ENCODE data around the gene METTL24.

The METTL24 gene

GRCh38 chr6:110334423-110335180, 23.5 kb downstream of the METTL24 start:
- no peak for DNase-seq

GRCh38 chr6:110332281-110332680, 25.9 kb downstream of the METTL24 start:
- peak; percentile 32 for DNase-seq

DNA sequence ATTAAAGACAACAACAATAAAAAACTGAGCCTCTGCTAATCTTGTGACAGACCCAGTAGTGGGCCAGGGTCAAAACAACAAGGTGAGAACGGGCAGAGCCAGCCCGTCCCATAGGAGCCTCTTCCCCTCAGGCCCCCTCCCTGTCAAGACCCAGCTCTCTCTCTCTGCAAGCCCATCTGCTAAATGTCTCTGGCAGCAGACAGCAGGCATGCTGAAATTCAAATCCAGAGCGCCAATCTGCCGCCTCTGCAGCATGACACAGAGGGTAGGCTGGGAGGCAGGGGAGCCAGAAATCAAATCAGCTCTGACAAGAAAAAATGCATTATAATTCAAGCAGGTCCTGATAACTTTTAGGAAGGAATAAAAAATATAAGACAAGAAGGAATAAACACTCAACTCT, 26.3 kb downstream of the METTL24 start:
- DNase-seq = peak; percentile 94

DNA sequence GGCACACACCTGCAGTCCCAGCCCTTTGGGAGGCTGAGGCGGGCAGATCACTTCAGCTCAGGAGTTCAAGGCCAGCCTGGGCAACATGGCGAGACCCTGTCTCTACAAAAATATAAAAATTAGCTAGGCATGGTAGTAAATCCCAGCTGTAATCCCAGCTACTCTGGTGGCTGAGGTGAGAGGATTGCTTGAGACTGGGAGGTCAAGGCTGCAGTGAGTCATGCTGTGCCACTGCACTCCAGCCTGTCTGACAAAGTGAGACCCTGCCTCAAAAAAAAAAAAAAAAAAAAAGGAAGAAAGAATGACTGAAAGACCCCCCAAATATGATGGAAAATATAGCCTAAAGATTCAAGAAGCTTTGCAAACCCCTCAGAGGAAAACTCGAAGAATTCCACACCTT, 26.8 kb downstream of the METTL24 start:
- DNase-seq = peak; percentile 47

DNA sequence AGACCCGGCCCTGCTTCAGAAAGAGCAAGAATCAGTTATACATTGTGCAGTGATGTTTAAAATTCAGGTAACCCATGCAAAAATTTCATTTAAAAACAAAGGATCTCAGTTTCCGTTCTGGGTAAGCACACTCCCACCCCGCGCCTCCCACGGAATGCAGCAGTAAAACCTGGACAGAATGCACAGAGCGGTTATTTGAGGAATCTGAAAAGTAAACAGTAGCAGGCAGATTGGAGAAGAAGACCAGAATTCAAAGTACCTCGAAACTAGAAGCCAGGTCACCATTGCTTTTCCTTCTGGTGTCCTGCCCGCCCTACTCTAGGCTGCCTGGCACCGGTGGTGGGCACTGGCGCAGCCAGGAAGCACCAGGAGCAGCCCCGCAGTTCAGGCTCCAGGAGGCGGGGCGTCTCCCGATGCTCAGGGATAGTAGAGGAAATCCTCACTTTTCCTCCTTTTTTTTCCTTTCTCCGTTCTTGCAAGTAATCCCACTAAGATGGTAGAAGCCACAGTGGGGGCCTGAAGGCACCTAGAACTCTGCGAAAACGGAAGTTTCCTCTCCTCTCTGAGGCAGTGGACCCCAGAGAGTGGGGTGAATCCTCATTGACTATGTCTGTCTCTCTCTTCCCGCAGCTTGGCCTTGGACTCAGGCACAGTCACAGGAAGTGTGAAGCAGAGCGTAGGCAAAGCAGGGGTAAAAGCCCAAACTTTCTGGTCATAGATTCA, 28.3 kb downstream of the METTL24 start:
- DNase-seq = no peak

DNA sequence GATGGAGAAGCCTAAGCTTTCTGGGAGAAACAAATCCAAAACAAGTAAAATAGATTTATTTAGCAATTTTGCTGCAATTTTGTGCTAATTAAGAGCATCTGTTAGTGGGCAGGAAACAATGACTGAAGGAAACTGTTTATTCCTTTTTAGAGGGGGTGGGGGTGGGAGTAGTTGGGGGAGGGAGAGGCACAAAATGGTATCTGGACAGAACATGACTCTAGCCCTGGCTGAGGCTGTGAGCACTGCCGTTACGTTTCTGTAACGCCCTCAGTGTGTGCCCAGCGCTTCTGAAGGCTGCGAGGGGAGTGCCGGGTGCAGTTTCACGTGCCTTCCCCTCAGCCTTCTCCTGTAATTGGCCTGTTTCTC, 28.8 kb downstream of the METTL24 start:
- DNase-seq = no peak

GRCh38 chr6:110328259-110328658, 29.9 kb downstream of the METTL24 start:
- DNase-seq = no peak

DNA sequence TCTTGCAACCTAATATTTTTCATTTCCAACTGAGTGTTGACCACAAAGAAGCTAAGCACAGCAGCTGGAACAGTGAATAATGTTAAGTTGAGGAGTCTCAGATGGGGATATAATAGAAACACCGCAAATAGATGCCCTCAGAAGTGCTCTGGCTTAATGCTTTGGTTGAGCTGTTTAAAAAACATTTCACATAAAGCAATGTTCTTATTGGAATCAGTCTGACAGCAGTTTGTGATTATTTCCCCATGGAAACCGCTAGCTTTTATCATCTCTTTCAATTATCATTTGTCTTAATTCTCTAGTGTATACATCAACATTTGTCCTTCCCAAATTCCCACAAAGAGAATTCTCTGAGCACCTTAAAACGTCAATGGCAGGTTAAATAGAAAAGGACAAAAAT, 30.8 kb downstream of the METTL24 start:
- no peak for DNase-seq

DNA sequence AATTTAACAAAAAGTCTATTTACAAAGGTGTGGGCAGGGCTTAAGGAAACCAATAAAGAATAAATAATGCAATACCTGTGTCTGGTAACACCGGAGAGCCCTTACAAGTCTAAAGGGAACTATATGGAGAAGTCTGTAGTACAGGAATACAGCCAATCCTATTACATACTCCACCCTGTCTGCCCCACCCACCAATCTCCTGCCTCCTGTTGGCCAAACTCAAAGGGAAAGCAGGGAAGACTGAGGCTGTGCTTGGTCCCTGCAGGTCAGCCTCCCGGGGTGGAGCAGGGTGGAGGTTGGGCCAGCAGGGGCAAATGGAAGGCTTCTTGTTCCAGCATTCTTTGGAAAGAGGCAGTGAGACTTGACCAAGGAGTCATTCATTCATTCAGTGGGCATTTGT, 31.5 kb downstream of the METTL24 start:
- DNase-seq = no peak

DNA sequence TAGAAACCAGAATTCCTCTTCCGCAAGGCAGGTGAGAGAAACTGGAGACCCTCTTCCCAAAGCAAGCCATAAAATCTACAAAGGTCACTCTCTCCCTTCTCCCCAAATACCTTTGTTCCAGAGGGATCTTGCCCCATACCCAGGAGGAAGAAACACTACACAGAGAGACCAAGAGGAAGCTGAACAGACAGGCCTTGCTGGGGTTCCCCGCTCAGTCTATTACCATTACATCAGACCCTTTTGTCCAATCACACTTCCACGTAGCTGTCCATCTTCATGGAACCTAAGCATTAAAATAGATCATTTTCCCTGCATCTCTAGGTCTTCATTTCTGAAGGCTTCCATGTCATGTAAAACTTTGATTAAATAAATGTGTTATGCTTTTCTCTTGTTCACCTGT, 32.1 kb downstream of the METTL24 start:
- DNase-seq = no peak

GRCh38 chr6:110325197-110325596, 33.0 kb downstream of the METTL24 start:
- no peak for DNase-seq

DNA sequence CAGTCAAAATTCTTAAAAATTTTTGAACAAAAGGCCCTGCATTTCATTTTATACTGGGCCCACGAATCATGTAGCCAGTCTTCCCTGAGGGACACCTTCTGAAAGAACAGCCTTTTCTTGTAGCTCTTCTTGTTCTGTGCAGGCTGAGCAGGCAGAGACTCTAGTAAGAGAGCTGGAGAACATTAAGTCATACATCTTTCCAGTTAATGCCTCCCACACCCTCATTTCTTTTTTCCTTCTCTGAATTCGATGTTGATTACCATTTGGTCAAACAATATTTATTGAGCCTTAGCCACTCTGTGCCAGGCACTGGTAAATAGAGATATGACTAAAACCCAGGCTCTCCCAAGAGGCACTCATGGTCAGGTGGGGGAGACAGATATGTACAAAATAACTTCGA, 33.6 kb downstream of the METTL24 start:
- DNase-seq = no peak

DNA sequence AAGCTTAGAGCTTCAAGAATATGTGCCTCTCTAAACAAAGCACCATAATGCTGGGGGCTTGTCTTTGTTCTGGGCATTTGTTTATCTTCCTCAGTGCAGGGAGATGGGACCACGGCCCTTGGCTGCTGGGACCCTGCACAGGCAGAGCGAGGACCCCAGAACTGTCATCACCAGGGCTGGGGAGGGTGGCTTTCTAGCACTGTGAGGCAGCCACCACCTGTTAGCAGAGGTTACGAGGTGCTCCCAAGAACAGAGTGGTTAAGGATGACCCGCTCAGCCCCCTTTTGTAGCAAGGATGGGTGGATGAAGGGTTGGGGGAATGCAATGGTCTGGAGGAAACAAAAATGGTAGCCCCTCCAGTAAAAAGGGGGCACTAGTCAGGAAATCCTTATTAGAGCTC, 34.9 kb downstream of the METTL24 start:
- no peak for DNase-seq

DNA sequence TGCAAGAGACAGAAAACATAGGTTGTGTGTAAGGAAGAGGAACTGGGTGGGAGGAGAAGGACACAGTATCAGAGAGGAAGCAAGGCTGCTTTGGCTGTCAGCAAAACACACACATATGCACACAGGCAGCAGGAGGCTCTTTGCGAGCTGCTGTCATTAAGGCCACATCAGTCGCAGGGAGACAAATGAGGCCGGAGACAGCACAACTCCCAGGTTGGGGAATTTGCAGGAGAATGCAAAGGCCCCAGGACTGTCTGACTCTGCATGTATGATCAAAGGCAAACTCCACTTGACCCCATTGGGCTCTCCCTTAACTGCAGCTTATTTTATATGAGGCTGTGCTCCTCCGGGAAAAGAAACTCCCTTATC, 35.3 kb downstream of the METTL24 start:
- no peak for DNase-seq

DNA sequence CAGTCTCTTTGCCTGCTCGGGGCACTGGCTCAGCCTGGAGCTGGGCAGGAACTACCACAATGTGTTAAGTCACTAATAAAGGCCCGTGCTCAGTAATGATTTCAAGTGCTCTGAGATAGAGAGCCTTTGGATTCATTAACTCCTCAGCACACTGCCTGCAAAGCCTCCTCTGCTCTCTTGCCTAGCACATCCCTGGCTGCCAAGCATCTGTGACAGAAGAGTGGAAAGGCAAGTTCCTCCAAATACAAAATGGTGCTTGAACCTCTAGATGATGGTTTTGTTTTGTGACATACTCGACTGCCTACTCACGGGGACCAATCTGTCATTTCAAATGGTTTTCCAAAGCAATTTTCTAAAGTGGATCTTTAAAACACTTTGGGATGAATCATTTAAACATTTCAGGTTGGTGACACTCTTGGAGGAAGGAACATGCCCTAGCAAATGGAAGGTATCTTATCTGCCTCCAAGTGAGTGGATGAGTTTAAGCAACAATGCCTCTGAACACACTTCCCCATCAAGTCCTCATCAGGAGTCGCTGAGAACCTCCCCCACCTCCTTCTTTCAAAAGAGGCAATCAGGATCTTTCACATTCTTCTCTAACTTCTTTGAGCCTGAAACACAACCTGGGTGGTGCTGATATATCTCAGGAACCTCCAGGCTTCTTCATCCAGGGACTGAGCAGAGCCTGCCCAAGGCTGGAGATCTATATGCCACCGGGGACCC, 35.8 kb downstream of the METTL24 start:
- no peak for DNase-seq

DNA sequence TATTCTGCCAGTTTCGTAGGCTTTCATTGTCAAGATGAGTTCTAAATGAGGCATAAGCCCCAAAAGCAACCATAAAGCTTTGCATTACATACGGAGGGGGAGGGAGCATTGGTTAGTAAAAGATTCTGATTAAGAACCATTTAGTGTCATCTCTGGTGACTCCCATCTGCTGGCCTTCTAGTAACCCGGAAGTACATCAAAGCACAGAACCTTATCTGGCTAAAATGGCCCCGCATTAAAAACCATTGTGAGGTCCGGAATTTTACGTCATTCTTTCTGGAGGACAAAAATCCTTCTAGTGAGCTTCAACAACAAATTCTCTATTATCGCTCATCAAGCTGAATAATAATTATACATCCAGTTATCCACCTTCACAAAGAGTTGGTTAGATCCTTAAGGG, 37.8 kb downstream of the METTL24 start:
- DNase-seq = no peak

- peak; percentile 70 for DNase-seq
Measured at GRCh38 chr6:110319843-110320242, 38.3 kb downstream of the METTL24 start.

DNA sequence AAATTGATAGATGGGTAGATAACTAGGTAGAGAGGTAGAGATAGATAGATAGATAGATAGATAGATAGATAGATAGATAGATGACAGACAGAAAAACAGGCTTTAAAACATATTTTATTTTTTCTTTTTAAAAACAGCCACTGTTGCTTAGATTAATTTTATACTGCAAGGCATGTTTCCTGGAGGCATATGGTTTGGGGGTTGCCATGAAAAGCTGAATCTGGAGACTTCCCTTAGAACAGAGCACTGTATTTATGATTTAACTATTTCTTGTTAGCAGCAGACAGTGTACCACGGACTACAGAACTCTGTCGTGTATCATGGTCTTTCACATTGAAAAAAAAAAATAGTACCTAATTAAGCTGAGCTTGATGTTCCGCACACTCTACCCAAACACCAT, 38.8 kb downstream of the METTL24 start:
- no peak for DNase-seq

- no peak for DNase-seq
Measured at GRCh38 chr6:110318971-110319370, 39.2 kb downstream of the METTL24 start.

GRCh38 chr6:110317646-110318045, 40.5 kb downstream of the METTL24 start:
- DNase-seq = no peak

DNA sequence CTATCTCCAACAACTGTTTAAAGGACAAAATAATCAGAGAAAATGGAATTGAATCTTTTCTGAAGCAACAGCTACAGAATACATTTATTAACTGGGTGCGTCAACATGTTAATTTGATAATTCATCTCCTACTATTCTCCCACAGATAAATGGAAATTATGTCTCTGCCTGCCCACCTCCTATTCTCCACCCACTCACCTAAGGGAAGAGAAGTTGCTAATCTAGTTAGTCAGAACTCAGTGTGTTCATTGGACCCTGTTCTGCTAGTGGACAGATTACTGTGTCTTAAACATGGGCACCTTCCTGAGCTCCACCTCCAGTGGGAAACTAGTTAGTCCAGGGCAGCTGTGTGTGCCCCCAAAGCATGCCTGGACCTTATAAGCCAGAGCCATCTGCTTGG, 41.0 kb downstream of the METTL24 start:
- peak; percentile 45 for DNase-seq

DNA sequence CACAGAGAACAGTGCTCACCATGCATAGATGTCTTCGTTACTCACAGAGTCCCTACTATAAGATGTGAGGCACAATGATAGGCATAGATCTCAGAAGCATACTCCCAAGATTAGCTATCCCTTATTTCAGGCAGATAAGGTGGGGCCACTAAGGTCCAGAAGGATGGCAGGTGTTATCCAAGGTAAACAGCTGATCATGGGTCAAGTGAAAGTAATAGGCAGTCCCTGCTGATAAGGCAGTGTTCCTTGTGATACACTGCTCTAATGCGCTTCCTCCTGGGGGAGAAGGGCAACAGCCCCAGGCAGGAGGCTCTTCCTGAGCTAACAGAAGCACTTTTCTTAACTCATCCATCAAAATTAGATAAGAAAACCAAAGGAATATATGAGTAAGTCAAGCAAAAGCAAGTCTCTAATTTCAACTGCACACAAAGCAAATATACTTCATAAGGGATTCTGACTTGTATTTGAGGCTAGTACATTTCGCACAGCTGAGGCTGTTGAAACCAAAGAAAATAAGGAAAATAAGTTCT, 42.2 kb downstream of the METTL24 start:
- DNase-seq = no peak

GRCh38 chr6:110315207-110315868, 42.8 kb downstream of the METTL24 start:
- no peak for DNase-seq
